GM12891 (cell line): ENCODE data around the gene TMEM45B.

Experiments
- DNase-seq: peaks from one replicate; pipeline ENCODE4 v3.0.0; 2011; ENCODE audit warnings: low spot score; ENCODE audit not compliant: insufficient read length
- FAIRE-seq: peaks from 2 replicates; lab custom pipeline; 2011; peaks lifted over from hg19 to GRCh38; lab: Jason Lieb, UNC
- PAX5 ChIP-seq: IDR thresholded peaks from 2 replicates; pipeline ENCODE4 v1.6.1; 2011; ENCODE audit warnings: low read length, moderate library complexity, mild to moderate bottlenecking; ENCODE audit not compliant: insufficient read depth, severe bottlenecking
- POLR2A ChIP-seq: IDR thresholded peaks from 2 replicates; pipeline ENCODE4 v1.6.1; 2011; ENCODE audit warnings: low read depth, low read length, control low read depth

TMEM45B gene

GRCh38 chr11:129905402-129905801 lies 89.8 kb downstream of the TMEM45B start:
- no peak for TF ChIP-seq PAX5
- TF ChIP-seq POLR2A = no peak
- FAIRE-seq (no peak), DNase-seq (no peak)
